ENCODE measurements around the gene VEGFB.

VEGFB gene

DNA sequence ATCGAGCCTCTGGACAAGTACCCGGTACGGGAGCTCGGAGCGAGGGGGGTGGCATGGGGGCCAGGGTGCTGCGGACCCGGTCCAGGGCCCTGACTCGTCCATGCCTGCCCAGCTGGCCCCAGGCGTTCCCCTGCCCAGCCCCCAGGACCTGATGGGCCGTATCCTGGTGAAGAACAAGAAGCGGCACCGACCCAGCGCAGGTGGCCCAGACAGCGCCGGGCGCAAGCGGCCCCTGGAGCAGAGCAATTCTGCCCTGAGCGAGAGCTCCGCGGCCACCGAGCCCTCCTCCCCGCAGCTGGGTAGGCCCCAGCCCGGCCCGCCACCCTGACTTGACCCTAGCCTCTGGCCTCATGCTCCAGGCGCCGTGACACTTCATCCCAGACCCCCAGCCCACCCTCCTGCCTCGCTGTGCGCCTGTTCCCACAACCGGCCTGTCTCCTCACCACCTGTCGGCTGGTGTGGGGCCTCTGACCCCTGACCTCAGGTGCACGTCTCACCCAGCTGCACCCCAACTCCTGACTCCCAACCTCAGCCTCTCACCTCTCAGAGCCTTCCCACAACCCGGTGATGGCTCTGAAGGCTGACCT, 24.7 kb downstream of the VEGFB start:
- Histone ChIP-seq H3F3A (ENCODE audit: low read depth) (no peaks in the 10 kb centered on the region), H3K79me2 (ENCODE audit: insufficient read depth, low read length) (no peaks in the 10 kb centered on the region), H3K9me2 (replicated peaks; ENCODE audit: low read depth, low read length) (no peaks in the 10 kb centered on the region), H3K27me3 (ENCODE audit: insufficient read depth, low read length, poor library complexity, severe bottlenecking) (no peaks in the 10 kb centered on the region), H3K36me3 (ENCODE audit: insufficient read depth, low read length) (no peaks in the 10 kb centered on the region), H3K4me3 (ENCODE audit: low read length, poor library complexity, severe bottlenecking) (no peak overlapping the region), H3K9me3 (ENCODE audit: insufficient read depth, low read depth, low read length) (no peaks in the 10 kb centered on the region), H3K9ac (ENCODE audit: low read depth, low read length, poor library complexity, severe bottlenecking) (no peak overlapping the region), H3K4me2 (ENCODE audit: low read depth, low read length, poor library complexity, severe bottlenecking) (no peak overlapping the region), H3K4me1 (ENCODE audit: insufficient read depth, low read length, poor library complexity, severe bottlenecking) (no peaks in the 10 kb centered on the region), H2AFZ (ENCODE audit: low read length) (no peak overlapping the region), H4K20me1 (ENCODE audit: insufficient read depth, low read length, poor library complexity, severe bottlenecking) (no peaks in the 10 kb centered on the region)
- no peak for TF ChIP-seq EZH2phosphoT487 (IDR thresholded peaks at IDR 0.05; ENCODE audit: borderline replicate concordance)
- TF ChIP-seq, protein P1, sequence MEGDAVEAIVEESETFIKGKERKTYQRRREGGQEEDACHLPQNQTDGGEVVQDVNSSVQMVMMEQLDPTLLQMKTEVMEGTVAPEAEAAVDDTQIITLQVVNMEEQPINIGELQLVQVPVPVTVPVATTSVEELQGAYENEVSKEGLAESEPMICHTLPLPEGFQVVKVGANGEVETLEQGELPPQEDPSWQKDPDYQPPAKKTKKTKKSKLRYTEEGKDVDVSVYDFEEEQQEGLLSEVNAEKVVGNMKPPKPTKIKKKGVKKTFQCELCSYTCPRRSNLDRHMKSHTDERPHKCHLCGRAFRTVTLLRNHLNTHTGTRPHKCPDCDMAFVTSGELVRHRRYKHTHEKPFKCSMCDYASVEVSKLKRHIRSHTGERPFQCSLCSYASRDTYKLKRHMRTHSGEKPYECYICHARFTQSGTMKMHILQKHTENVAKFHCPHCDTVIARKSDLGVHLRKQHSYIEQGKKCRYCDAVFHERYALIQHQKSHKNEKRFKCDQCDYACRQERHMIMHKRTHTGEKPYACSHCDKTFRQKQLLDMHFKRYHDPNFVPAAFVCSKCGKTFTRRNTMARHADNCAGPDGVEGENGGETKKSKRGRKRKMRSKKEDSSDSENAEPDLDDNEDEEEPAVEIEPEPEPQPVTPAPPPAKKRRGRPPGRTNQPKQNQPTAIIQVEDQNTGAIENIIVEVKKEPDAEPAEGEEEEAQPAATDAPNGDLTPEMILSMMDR (conservative IDR thresholded peaks at IDR 0.05; ENCODE audit: low read length), result no peak

DNA sequence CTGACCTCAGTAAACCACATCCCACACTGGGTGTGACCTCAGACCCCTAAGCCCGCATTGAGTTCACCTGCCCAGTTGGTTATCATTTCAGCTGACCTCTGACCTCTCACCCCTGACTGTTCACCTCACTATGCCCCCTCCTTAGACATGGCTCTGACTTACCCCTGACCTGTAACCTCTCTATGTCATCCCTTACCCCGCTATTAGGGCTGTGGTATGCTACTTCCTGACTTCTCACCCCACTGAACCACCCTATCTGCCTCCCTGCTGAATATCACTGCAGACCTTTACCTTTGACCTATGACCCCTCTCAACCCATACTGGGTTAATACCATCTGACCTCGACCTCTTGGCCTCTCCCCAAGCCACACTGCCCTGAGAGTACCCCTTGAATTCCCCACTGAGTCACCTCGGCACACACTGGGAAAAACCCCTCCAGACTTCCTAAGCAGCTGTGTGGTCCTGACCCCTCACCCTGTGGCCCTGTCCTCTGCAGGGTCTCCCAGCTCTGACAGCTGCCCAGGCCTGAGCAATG, 25.2 kb downstream of the VEGFB start:
- Histone ChIP-seq H3K4me1 (ENCODE audit: insufficient read depth, low read length, poor library complexity, severe bottlenecking) (no peaks in the 10 kb centered on the region), H3K79me2 (ENCODE audit: insufficient read depth, low read length) (no peaks in the 10 kb centered on the region), H2AFZ (ENCODE audit: low read length) (no peak overlapping the region), H3K36me3 (ENCODE audit: insufficient read depth, low read length) (no peaks in the 10 kb centered on the region), H3K4me3 (ENCODE audit: low read length, poor library complexity, severe bottlenecking) (no peak overlapping the region), H3K9me2 (replicated peaks; ENCODE audit: low read depth, low read length) (no peaks in the 10 kb centered on the region), H3K9me3 (ENCODE audit: insufficient read depth, low read depth, low read length) (no peaks in the 10 kb centered on the region), H3F3A (ENCODE audit: low read depth) (no peaks in the 10 kb centered on the region), H3K4me2 (ENCODE audit: low read depth, low read length, poor library complexity, severe bottlenecking) (no peak overlapping the region), H3K27me3 (ENCODE audit: insufficient read depth, low read length, poor library complexity, severe bottlenecking) (no peaks in the 10 kb centered on the region), H3K9ac (ENCODE audit: low read depth, low read length, poor library complexity, severe bottlenecking) (no peak overlapping the region), H4K20me1 (ENCODE audit: insufficient read depth, low read length, poor library complexity, severe bottlenecking) (no peaks in the 10 kb centered on the region)
- TF ChIP-seq EZH2phosphoT487 (IDR thresholded peaks at IDR 0.05; ENCODE audit: borderline replicate concordance), result no peak
- TF ChIP-seq, protein P1 (conservative IDR thresholded peaks at IDR 0.05; ENCODE audit: low read length), result no peak

- Histone ChIP-seq H3F3A (ENCODE audit: low read depth) (no peaks in the 10 kb centered on the region), H3K27me3 (ENCODE audit: insufficient read depth, low read length, poor library complexity, severe bottlenecking) (no peaks in the 10 kb centered on the region), H2AFZ (ENCODE audit: low read length) (no peak overlapping the region), H4K20me1 (ENCODE audit: insufficient read depth, low read length, poor library complexity, severe bottlenecking) (no peaks in the 10 kb centered on the region), H3K4me3 (ENCODE audit: low read length, poor library complexity, severe bottlenecking) (no peak overlapping the region), H3K9me2 (replicated peaks; ENCODE audit: low read depth, low read length) (no peaks in the 10 kb centered on the region), H3K79me2 (ENCODE audit: insufficient read depth, low read length) (no peaks in the 10 kb centered on the region), H3K36me3 (ENCODE audit: insufficient read depth, low read length) (no peaks in the 10 kb centered on the region), H3K4me2 (ENCODE audit: low read depth, low read length, poor library complexity, severe bottlenecking) (no peak overlapping the region), H3K4me1 (ENCODE audit: insufficient read depth, low read length, poor library complexity, severe bottlenecking) (no peaks in the 10 kb centered on the region), H3K9ac (ENCODE audit: low read depth, low read length, poor library complexity, severe bottlenecking) (no peak overlapping the region), H3K9me3 (ENCODE audit: insufficient read depth, low read depth, low read length) (no peaks in the 10 kb centered on the region)
- TF ChIP-seq, protein P1 (conservative IDR thresholded peaks at IDR 0.05; ENCODE audit: low read length), result no peak
- no peak for TF ChIP-seq EZH2phosphoT487 (IDR thresholded peaks at IDR 0.05; ENCODE audit: borderline replicate concordance)
Measured at GRCh38 chr11:64260147-64260708, 25.8 kb downstream of the VEGFB start.
